Amygdala (tissue), 56 donors: ENCODE data around the gene MAPKAPK2.
"Not testable (repeated sequence)": the region's sequence is repeated elsewhere in the genome, so short reads cannot be mapped to it uniquely, and the experiment has no call there.

Experiments used
- DNase-seq, 56 donors: peaks; one replicate each; lab custom pipeline; 2025; lab: John Stamatoyannopoulos, UW

MAPKAPK2 gene

DNA sequence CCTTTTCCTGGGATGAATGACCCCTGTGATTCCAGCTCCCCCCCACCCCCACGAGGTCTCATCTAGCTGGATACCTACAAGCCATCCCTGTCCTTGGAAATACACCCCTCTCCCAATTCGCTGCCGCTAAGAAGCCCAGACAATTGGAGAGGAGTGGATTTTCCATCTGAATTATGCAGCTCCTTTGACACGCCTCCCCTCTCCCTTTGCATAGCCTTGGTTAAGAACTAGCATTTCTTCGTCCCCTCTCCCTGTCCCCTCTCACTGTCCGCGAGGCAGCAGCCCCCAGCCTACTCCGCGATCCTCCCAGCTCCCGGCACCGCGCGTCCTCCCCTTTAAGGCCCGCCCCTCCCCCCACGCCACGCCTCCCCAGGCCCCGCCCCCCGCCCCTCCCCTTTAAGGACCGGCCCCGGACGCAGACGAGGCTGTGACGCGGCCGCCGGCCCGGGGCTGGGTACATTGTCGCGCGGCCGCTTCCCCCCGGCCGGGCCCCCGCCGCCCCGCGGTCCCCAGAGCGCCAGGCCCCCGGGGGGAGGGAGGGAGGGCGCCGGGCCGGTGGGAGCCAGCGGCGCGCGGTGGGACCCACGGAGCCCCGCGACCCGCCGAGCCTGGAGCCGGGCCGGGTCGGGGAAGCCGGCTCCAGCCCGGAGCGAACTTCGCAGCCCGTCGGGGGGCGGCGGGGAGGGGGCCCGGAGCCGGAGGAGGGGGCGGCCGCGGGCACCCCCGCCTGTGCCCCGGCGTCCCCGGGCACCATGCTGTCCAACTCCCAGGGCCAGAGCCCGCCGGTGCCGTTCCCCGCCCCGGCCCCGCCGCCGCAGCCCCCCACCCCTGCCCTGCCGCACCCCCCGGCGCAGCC, at the start of gene MAPKAPK2:
TSS of gene MAPKAPK2 (plus strand) at position 428 of the 856 bp plus-strand sequence. CDS start at position 753, 325 bp downstream.
- DNase-seq = peak in 55 of 56 donors; percentile 28 to 87 (median 68)

- peak in 55 of 56 donors; percentile 38 to 95 (median 83) for DNase-seq
These were observed 49.4 kb upstream of the MAPKAPK2 start, which contains the start of gene DYRK3 for GRCh38 chr1:206635080-206635977. Gene DYRK3, plus strand, starts transcription at chr1:206635536. Its CDS starts 168 bp downstream, at chr1:206635704.

- DNase-seq = peak in 1 of 56 donors; percentile 45
These were observed 48.7 kb upstream of the MAPKAPK2 start for GRCh38 chr1:206635978-206636345.

DNA sequence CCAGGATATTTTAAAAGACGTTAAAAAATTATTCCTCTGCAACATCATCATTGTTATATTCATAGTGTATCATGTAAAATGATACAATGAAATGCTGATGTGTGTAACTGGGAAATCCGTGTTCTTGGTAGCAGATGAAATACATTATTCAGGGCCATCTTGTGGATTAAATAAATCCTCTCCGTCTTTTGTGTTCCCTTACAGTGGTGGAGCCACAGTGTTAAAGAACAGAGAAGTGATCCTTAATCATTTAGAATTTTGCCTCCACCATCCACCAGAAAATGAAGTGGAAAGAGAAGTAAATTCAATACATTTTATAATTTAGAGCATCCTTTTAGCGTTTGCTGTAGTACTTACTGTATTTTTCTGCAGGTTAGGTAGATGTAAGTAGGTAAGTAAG, 48.0 kb upstream of the MAPKAPK2 start:
- DNase-seq = no peak

DNA sequence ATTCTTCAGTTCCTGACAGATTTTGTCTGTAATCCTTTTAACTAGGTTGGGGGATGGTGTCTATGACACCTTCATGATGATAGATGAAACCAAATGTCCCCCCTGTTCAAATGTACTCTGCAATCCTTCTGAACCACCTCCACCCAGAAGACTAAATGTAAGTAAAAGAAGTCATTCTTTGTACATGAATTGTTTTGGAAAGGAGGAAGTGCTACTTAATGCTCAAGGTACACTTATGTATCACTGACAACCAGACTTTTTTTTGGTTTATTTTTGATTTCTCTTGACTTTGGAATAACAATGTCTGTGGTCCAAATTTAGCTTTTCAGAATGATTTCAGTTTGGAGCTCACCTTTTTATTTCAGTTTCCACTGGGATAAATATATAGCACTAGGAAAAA, 47.1 kb upstream of the MAPKAPK2 start:
- no peak for DNase-seq

- DNase-seq = not testable (repeated sequence)
These were observed 42.6 kb upstream of the MAPKAPK2 start for GRCh38 chr1:206642074-206642473.

GRCh38 chr1:206643118-206643698, 41.5 kb upstream of the MAPKAPK2 start:
- no peak for DNase-seq

GRCh38 chr1:206646504-206646903, 38.2 kb upstream of the MAPKAPK2 start:
- DNase-seq = no peak

DNA sequence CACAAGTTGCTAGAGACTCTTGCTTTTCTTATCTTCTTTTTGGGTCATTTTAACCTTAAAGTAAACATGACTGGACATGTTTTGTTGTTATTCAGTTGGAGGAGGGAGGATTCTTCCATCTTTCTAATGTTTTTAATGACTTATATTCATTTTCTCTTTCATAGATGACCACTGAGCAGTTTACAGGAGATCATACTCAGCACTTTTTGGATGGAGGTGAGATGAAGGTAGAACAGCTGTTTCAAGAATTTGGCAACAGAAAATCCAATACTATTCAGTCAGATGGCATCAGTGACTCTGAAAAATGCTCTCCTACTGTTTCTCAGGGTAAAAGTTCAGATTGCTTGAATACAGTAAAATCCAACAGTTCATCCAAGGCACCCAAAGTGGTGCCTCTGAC, 37.5 kb upstream of the MAPKAPK2 start:
- no peak for DNase-seq

- no peak for DNase-seq
These were observed 35.3 kb upstream of the MAPKAPK2 start for GRCh38 chr1:206649261-206649921.

- no peak for DNase-seq
These were observed 33.7 kb upstream of the MAPKAPK2 start for GRCh38 chr1:206651014-206651413.

GRCh38 chr1:206651958-206652890, 32.5 kb upstream of the MAPKAPK2 start:
- no peak for DNase-seq

- no peak for DNase-seq
These were observed 30.8 kb upstream of the MAPKAPK2 start for GRCh38 chr1:206653715-206654459.

DNA sequence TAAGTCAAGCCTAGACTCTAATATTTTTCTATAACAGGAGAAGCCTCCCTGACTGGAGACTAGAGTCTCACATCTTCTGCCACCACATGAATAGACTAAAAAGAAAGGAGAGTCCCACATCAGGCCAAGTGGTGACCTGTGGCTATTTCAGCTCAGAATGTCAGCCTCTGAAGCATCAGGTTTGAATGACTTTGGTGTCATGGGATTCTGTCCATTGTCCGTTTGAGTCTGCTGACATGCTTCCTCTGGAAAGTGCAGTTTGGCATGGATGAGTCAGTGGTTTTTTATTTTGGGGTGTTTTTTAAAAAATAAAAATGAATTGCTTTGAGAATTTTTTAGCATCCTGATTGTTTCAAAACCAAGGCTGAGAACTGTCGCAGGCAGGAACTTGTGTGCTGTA, 29.9 kb upstream of the MAPKAPK2 start:
- DNase-seq = no peak

GRCh38 chr1:206655471-206655882, 29.2 kb upstream of the MAPKAPK2 start:
- DNase-seq = no peak

- DNase-seq = no peak
These were observed 27.8 kb upstream of the MAPKAPK2 start for GRCh38 chr1:206656936-206657335.

DNA sequence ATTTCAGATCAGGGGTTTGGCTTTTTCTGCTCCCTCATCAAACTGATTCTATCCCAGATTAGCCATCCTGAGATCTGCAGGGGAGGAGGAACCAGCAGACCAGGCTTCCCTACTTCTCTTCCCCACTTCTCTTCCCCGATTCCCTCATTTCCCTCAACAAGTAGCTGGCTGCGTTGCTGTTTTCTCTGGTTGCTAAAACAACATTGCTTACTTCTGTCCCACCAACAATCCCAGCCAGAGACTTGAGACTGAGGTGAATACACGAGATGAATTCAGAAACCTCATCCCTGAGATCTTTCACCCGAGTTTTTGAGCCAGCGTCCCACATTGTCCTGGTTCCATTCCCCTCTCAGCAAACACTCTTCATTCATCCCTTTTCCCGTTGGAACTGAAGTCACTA, 27.0 kb upstream of the MAPKAPK2 start:
- no peak for DNase-seq

GRCh38 chr1:206658264-206658980, 26.3 kb upstream of the MAPKAPK2 start:
- DNase-seq = peak in 4 of 56 donors; percentile 7 to 35 (median 28)
